Right lobe of liver (tissue), 4 donors: ENCODE measurements around the gene RAP1GAP.

Source experiments
- CTCF ChIP-seq, 4 donors: fragments of 200-600 bp in 3 of 4; fragments of 450-650 bp in 1 of 4; IDR thresholded peaks; one replicate each; pipeline versions ENCODE4 v1.5.1 to v1.8.0; 2016 to 2022; ENCODE audit warnings: antibody characterized with exemption in 4 of 4, mild to moderate bottlenecking in 2 of 4
- POLR2A ChIP-seq: fragments of 450-650 bp; IDR thresholded peaks from one replicate; pipeline ENCODE4 v1.6.1; 2017; ENCODE audit warnings: antibody characterized with exemption, mild to moderate bottlenecking
- donor health status: DM: no; HTN: no; CAD: no.
- donor health status: DM: no; HTN: no; CAD: no.
- donor health status: DM: no; HTN: yes; CAD: no.

GRCh38 chr1:21577933-21578332, 91.2 kb downstream of the RAP1GAP start:
- TF ChIP-seq CTCF (IDR thresholded peaks at IDR 0.05) = no peak
- no peak for TF ChIP-seq POLR2A
